Measurements from ENCODE around the gene FYTTD1.
A peak's percentile ranks its signal among the peaks of the same experiment; 100 is the strongest.
"Not testable (repeated sequence)": the region's sequence is repeated elsewhere in the genome, so short reads cannot be mapped to it uniquely, and the experiment has no call there.

FYTTD1 gene

GRCh38 chr3:197749601-197750395 lies at the start of gene FYTTD1:
Gene FYTTD1 (plus strand): TSS chr3:197749883. CDS start chr3:197749972, 89 bp downstream.
- peak; percentile 93 to 96 (median 95) for DNase-seq

- DNase-seq: no peak
Measured at GRCh38 chr3:197700095-197700494, 49.6 kb upstream of the FYTTD1 start.

GRCh38 chr3:197701841-197702240 lies 47.8 kb upstream of the FYTTD1 start:
- DNase-seq: no peak

- DNase-seq: no peak
Measured at GRCh38 chr3:197706658-197707057, 43.0 kb upstream of the FYTTD1 start.

- DNase-seq: no peak
Measured at GRCh38 chr3:197709135-197709534, 40.5 kb upstream of the FYTTD1 start.

- DNase-seq: not testable (repeated sequence)
Measured at GRCh38 chr3:197710965-197711364, 38.7 kb upstream of the FYTTD1 start.

- DNase-seq: peak in 2 of 3 experiments; percentile 24 to 28
Measured at GRCh38 chr3:197711973-197712707, 37.5 kb upstream of the FYTTD1 start.

- DNase-seq: no peak
Measured at GRCh38 chr3:197713477-197713822, 36.2 kb upstream of the FYTTD1 start.

- DNase-seq: no peak
Measured at GRCh38 chr3:197714251-197714650, 35.4 kb upstream of the FYTTD1 start.

GRCh38 chr3:197718891-197719290 lies 30.8 kb upstream of the FYTTD1 start:
- no peak for DNase-seq

- no peak for DNase-seq
Measured at GRCh38 chr3:197720694-197721093, 29.0 kb upstream of the FYTTD1 start.

- no peak for DNase-seq
Measured at GRCh38 chr3:197722734-197723133, 26.9 kb upstream of the FYTTD1 start.

- not testable (repeated sequence) for DNase-seq
Measured at GRCh38 chr3:197727878-197728277, 21.8 kb upstream of the FYTTD1 start.

GRCh38 chr3:197728487-197728886 lies 21.2 kb upstream of the FYTTD1 start:
- DNase-seq: no peak

GRCh38 chr3:197730200-197730599 lies 19.5 kb upstream of the FYTTD1 start:
- DNase-seq: peak in 1 of 3 experiments; percentile 6

GRCh38 chr3:197730770-197731169 lies 18.9 kb upstream of the FYTTD1 start:
- not testable (repeated sequence) for DNase-seq

- DNase-seq: not testable (repeated sequence)
Measured at GRCh38 chr3:197731483-197731882, 18.2 kb upstream of the FYTTD1 start.

- DNase-seq: no peak
Measured at GRCh38 chr3:197733042-197733441, 16.6 kb upstream of the FYTTD1 start.

- DNase-seq: no peak
Measured at GRCh38 chr3:197734667-197735318, 14.9 kb upstream of the FYTTD1 start.

- peak in 2 of 3 experiments; percentile 54 to 59 for DNase-seq
Measured at GRCh38 chr3:197736010-197736490, 13.6 kb upstream of the FYTTD1 start.

- DNase-seq: peak; percentile 96 to 98 (median 98)
Measured at GRCh38 chr3:197736491-197737318, 13.0 kb upstream of the FYTTD1 start, which contains the start of gene RUBCN. Gene RUBCN (minus strand): TSS chr3:197736904. CDS start chr3:197736719, 185 bp downstream.

- DNase-seq: no peak
Measured at GRCh38 chr3:197737319-197737649, 12.4 kb upstream of the FYTTD1 start.

Data from NCI-H1417 (cell line).